ENCODE data around the gene CD47.

CD47 gene

GRCh38 chr3:108090049-108090700 is 656 bp downstream of the CD47 start:
- DNase-seq = peak; percentile 42

- DNase-seq = no peak
Measured at GRCh38 chr3:108089579-108089978, 1.3 kb downstream of the CD47 start.

GRCh38 chr3:108088697-108089096 is 2.1 kb downstream of the CD47 start:
- peak; percentile 25 for DNase-seq

- DNase-seq = no peak
Measured at GRCh38 chr3:108088146-108088545, 2.7 kb downstream of the CD47 start.

- no peak for DNase-seq
Measured at GRCh38 chr3:108086653-108087052, 4.2 kb downstream of the CD47 start.

- DNase-seq = peak; percentile 6
Measured at GRCh38 chr3:108085810-108086350, 5.0 kb downstream of the CD47 start.

GRCh38 chr3:108085370-108085769 is 5.5 kb downstream of the CD47 start:
- DNase-seq = no peak

GRCh38 chr3:108079877-108080276 is 11.0 kb downstream of the CD47 start:
- DNase-seq = no peak

GRCh38 chr3:108079043-108079442 is 11.8 kb downstream of the CD47 start:
- DNase-seq = no peak

- DNase-seq = no peak
Measured at GRCh38 chr3:108076564-108076963, 14.3 kb downstream of the CD47 start.

- peak; percentile 49 for DNase-seq
Measured at GRCh38 chr3:108073764-108074431, 16.9 kb downstream of the CD47 start.

- no peak for DNase-seq
Measured at GRCh38 chr3:108071368-108071767, 19.5 kb downstream of the CD47 start.

GRCh38 chr3:108070356-108070755 is 20.5 kb downstream of the CD47 start:
- no peak for DNase-seq

GRCh38 chr3:108067768-108068167 is 23.1 kb downstream of the CD47 start:
- DNase-seq = no peak

- no peak for DNase-seq
Measured at GRCh38 chr3:108065096-108065495, 25.7 kb downstream of the CD47 start.

- no peak for DNase-seq
Measured at GRCh38 chr3:108064293-108064887, 26.4 kb downstream of the CD47 start.

GRCh38 chr3:108062051-108062450 is 28.8 kb downstream of the CD47 start:
- no peak for DNase-seq

- peak; percentile 13 for DNase-seq
Measured at GRCh38 chr3:108060331-108060730, 30.5 kb downstream of the CD47 start.

GRCh38 chr3:108055931-108056330 is 34.9 kb downstream of the CD47 start:
- no peak for DNase-seq

GRCh38 chr3:108054935-108055334 is 35.9 kb downstream of the CD47 start:
- DNase-seq = no peak

GRCh38 chr3:108053483-108053882 is 37.3 kb downstream of the CD47 start:
- no peak for DNase-seq

GRCh38 chr3:108053067-108053466 is 37.8 kb downstream of the CD47 start:
- DNase-seq = no peak

- peak; percentile 68 for DNase-seq
Measured at GRCh38 chr3:108051005-108051404, 39.8 kb downstream of the CD47 start.

- DNase-seq = no peak
Measured at GRCh38 chr3:108047987-108048386, 42.8 kb downstream of the CD47 start.
